HFFc6 (cell line): ENCODE data around the gene COPZ1. TPM values are rescaled to one million over a fixed set of nuclear protein-coding genes. Genes with fewer than 3 reads are reported as not detected.

ENCODE experiments used
- DNase-seq: peaks from one replicate; pipeline ENCODE4 v3.0.0-alpha.2; 2018
- H3K27ac Mint-ChIP-seq: 2 replicates; pipeline ENCODE4 v1.8.0; 2020; ENCODE audit warnings: mild to moderate bottlenecking, mixed read lengths
- H3K27me3 Mint-ChIP-seq: 2 replicates; pipeline ENCODE4 v1.8.0; 2021; ENCODE audit warnings: mild to moderate bottlenecking, moderate library complexity, mixed read lengths; ENCODE audit not compliant: insufficient read depth
- H3K36me3 Mint-ChIP-seq: 2 replicates; pipeline ENCODE4 v1.8.0; 2021; ENCODE audit warnings: low read depth, mixed read lengths
- H3K4me1 Mint-ChIP-seq: 2 replicates; pipeline ENCODE4 v1.8.0; 2020; ENCODE audit warnings: low read depth, mixed read lengths
- H3K4me3 Mint-ChIP-seq: 2 replicates; pipeline ENCODE4 v1.8.0; 2020; ENCODE audit warnings: mild to moderate bottlenecking, moderate library complexity, mixed read lengths
- H3K9me3 Mint-ChIP-seq: 2 replicates; pipeline ENCODE4 v1.8.0; 2020; ENCODE audit warnings: mild to moderate bottlenecking, mixed read lengths
- total RNA-seq, 6 experiments: library from RNA; stranded (reverse); fragmentation: NEBNext Ultra II Directional; extraction: Animal tissue kit (Norgen Biotek cat#: 25700); gene quantifications; 2 replicates in 1 of 6; 3 replicates in 5 of 6; pipeline ENCODE4 v1.2.3, GENCODE V29; 2021
- TF ChIP-seq, protein P1 (sequence below): fragments of 200-600 bp; sonication (generic); IDR thresholded peaks from 2 replicates; pipeline ENCODE4 v1.5.0; 2021; ENCODE audit warnings: antibody characterized with exemption, mild to moderate bottlenecking

COPZ1 gene
- total RNA-seq, 6 experiments from 2014 or later = 178 to 225 (median 200) TPM

DNA sequence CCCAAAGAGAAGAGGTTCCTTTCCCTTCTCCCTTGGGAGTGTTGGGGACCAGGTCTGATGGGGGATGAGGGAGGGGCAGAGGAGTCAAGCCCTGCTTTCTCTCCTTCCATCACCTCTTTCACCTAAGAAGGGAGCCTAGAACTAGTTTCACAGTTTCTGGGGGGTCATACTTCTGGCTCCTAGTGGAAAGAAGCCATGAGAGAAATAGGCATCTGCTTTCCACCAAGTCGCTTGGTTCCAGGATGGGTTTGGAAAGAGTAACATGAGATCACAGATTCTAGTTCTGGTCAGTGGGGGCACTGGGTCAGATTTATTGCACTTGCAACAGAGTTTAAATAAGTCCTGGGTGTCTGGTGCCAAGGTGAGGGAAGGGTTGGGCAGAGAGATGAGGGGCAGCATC lies 70.1 kb downstream of the COPZ1 start:
- Mint-ChIP-seq H3K27ac (peak overlapping the region; percentile 28; the same call in 1 of the 2 replicates), H3K9me3 (no peaks in the 10 kb centered on the region), H3K4me1 (peaks cover 24% of the 10 kb centered on the region), H3K36me3 (peaks cover 43% of the 10 kb centered on the region), H3K4me3 (no peak overlapping the region; the same call in 1 of the 2 replicates), H3K27me3 (peaks cover 3% of the 10 kb centered on the region)
- TF ChIP-seq, protein P1, sequence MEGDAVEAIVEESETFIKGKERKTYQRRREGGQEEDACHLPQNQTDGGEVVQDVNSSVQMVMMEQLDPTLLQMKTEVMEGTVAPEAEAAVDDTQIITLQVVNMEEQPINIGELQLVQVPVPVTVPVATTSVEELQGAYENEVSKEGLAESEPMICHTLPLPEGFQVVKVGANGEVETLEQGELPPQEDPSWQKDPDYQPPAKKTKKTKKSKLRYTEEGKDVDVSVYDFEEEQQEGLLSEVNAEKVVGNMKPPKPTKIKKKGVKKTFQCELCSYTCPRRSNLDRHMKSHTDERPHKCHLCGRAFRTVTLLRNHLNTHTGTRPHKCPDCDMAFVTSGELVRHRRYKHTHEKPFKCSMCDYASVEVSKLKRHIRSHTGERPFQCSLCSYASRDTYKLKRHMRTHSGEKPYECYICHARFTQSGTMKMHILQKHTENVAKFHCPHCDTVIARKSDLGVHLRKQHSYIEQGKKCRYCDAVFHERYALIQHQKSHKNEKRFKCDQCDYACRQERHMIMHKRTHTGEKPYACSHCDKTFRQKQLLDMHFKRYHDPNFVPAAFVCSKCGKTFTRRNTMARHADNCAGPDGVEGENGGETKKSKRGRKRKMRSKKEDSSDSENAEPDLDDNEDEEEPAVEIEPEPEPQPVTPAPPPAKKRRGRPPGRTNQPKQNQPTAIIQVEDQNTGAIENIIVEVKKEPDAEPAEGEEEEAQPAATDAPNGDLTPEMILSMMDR = no peak
- DNase-seq = no peak

GRCh38 chr12:54395545-54395944 lies 70.6 kb downstream of the COPZ1 start:
- no peaks in the 10 kb centered on the region for H3K9me3 Mint-ChIP-seq
- no peak overlapping the region for H3K4me3 Mint-ChIP-seq
- H3K27ac Mint-ChIP-seq = no peak overlapping the region
- DNase-seq = no peak
- TF ChIP-seq, protein P1 = no peak
- peaks cover 24% of the 10 kb centered on the region for H3K4me1 Mint-ChIP-seq
- H3K27me3 Mint-ChIP-seq = peaks cover 3% of the 10 kb centered on the region
- H3K36me3 Mint-ChIP-seq = peaks cover 47% of the 10 kb centered on the region

- Mint-ChIP-seq H3K27ac (peak overlapping the region; percentile 43; the same call in 1 of the 2 replicates), H3K36me3 (peaks cover 47% of the 10 kb centered on the region), H3K27me3 (peaks cover 3% of the 10 kb centered on the region), H3K4me1 (peaks cover 19% of the 10 kb centered on the region), H3K4me3 (no peak overlapping the region), H3K9me3 (no peaks in the 10 kb centered on the region)
- TF ChIP-seq, protein P1 = no peak
- DNase-seq = no peak
Observed at GRCh38 chr12:54397157-54397556, 72.2 kb downstream of the COPZ1 start.

GRCh38 chr12:54398218-54398617 lies 73.3 kb downstream of the COPZ1 start:
- H3K27me3 Mint-ChIP-seq = peaks cover 3% of the 10 kb centered on the region
- peaks cover 47% of the 10 kb centered on the region for H3K36me3 Mint-ChIP-seq
- TF ChIP-seq, protein P1 = no peak
- no peak overlapping the region for H3K4me3 Mint-ChIP-seq
- peaks cover 19% of the 10 kb centered on the region for H3K4me1 Mint-ChIP-seq
- no peak for DNase-seq
- no peak overlapping the region for H3K27ac Mint-ChIP-seq
- H3K9me3 Mint-ChIP-seq = no peaks in the 10 kb centered on the region

GRCh38 chr12:54398995-54399793 lies 74.3 kb downstream of the COPZ1 start:
- Mint-ChIP-seq H3K27me3 (peaks cover 3% of the 10 kb centered on the region), H3K9me3 (no peaks in the 10 kb centered on the region), H3K4me3 (no peak overlapping the region; the same call in 1 of the 2 replicates), H3K4me1 (peaks cover 17% of the 10 kb centered on the region), H3K36me3 (peaks cover 47% of the 10 kb centered on the region), H3K27ac (peak overlapping the region; percentile 65)
- TF ChIP-seq, protein P1 = peak; percentile 99
- peak; percentile 83 for DNase-seq
